ENCODE measurements around the gene FANCI. TPM values are rescaled to one million over a fixed set of nuclear protein-coding genes. Genes with fewer than 3 reads are reported as not detected.

The FANCI gene
- total RNA-seq, 1 experiment from 2014 or later: 72.0 TPM

DNA sequence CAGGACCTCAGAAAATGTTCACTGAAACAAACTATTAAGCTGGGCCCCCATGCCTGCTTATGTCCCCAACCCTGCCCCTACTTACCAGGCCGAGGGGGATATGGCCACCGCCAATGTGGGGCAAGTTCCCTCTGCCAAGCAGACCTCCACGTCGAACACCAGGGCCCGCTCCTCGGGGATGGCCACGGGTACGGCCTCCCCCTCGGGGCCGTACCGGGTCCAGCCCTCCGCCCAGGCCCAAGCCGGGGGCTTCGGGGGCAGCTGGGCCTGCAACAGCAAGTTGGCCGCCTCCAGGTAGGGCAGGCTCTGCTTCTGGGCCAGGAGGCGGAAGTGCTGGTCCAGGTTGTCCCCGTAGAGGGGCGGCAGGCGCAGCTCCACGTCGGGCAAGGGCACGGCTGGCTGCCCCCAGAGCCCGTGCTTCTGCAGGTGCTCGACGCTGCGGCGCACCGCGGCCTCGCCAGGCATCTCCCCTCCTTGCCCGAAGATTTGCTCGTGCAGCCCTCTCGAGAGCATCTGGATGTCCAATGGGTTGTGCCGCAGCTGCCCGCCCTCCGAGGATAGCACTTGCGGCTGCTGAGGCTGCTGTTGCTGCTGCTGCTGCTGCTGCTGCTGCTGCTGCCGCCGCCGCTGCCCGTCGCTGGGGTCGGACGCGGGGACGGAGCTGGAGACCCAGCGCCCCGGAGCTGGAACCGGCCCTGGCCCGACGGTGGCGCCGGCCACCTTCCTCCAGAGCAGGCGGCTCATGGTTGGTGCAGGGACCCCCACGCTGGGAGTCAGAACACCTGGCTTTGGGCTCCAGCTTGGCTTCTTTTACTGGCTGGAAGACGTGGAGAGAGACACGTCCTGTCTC is 89.5 kb downstream of the FANCI start:
- DNase-seq (ENCODE audit: low read depth): no peak

DNA sequence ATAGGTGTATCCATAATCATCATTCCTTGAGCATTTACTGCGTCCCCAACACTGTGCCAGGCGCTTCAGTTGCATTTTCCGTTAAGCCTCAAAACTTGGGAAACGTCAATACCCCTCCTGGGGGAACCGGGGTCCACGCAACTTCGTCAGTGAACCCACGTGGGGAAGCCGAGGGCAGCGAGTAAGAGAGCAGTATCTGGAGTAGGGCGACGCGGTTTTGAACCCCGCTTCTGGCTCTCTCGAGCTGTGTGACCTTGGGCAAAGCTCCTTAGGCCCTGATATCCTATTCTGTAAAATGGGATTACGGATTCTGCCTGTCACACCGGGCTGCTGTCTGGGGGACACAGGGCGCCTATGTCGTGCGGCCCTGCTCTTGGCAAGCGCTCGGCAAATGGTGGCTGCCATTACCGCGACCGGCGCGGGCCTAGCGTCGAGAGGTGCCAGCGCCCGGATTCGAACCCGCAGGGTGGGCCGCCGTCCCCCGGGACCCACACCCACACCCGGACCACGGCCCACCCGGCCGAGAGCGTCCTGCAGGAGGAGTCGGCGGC is 90.3 kb downstream of the FANCI start:
- DNase-seq (ENCODE audit: low read depth): no peak

DNA sequence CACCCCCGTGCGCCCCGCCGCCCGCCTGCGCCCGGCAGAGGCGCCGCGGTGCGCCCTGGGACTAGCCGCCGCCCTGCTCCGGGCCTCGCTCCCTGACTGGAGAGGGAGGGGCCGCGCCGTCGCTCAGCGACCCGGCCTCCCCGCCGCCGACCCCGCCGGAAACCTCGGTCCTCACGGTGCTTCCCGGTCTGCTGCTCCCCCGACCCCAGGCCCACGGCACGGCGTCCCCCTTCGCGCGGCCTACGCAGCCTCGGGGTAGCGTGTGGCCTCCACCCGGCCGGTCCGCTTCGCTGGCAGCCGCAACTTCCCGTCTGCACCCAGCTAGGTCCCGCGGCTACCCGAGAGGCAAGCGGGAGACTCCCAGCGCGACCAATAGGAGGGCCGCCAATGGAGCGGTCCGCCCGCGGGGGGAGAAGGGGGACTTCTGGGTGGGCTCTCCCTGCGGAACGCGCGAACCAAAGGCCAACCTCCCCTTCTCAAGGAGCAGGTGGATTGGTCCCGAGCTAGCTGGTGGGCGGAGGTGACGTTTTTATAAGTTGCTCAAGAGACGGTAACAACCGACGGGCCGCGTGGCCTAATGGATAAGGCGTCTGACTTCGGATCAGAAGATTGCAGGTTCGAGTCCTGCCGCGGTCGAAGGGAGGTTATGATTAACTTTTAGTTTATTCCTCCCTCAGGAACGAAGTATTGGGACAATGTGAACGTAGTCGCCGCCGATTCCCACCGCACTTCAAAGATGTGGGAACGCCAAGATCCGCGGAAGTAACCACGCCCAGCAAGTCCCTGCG is 90.9 kb downstream of the FANCI start, which contains the start of gene POLG:
Gene POLG, minus strand, starts transcription at position 315 of the 788 bp plus-strand sequence. CDS start 1,070 bp downstream, outside the sequence.
- peak; percentile 97 for DNase-seq (ENCODE audit: low read depth)

DNA sequence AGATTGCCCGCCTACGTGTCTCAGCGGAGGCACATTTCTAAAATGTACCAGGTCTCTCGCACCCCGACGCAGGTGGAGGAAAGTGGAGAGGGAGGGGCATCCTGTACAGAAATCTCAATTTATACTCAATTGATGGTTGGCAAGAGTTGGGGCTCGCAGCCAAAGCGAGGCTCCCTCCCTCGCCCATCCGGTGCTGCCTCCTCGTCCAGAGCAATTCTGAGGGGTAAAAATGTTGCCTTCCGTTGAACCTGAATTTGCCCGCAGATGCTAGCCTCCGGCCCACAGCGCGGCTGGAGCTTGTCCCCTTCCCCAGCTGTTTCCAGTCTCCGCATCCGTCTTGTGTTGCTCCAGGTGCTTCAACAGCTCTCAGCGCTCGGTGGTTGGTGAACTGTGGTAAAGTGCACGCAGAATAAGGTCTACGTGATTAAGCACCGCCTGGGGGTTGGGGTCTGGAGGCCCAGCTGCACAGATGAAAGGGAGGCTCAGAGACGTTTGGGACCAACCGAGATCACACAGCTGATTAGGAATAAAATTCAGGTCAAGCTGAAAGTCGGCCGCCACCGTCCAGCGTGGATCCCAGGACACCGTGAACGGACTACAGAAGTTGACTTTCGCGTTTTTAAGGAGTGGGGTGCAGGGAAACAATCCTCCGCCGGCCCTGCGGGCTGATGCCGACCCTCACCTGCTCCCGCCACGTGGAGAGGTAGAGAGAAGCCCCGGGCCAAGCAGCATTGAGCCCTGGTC is 91.7 kb downstream of the FANCI start:
- DNase-seq (ENCODE audit: low read depth): no peak

DNA sequence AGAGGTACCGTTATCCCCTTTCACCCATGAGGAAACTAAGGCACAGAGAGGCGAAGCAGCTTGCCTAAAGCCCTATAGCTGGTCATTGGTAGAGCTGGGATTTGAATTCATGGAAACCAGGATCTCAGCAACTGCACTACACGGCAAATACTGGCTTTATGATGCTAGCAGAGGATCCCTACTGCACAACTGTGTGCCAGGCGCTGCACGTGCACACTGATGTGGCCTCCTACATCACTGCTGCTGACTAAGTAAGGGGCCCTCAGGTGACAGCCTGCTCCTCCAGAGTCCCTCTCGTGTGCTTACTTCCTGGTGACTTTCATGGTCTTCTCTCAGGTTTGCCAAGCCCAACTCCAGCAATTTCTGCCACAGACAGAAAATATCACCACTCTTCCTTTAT is 94.3 kb downstream of the FANCI start:
- no peak for DNase-seq (ENCODE audit: low read depth)

DNA sequence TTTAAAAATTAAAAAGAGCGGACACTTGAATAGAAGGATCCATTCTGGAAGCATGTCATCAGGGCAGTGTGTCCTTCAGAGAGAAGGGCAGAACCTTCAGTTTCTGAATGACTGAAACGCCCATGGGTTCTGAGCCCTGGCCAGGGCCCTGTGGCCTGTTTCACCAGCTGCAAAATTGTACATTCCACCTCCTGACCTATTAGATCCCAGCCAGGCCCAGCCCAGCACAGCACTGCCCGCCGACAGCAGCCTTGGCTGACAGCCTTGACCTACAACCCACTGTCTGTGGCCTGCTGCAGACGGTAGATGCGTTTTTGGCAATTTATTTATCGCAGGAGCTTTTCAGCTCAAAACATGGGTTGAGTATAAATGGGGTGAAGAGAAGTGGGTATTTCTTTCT is 96.8 kb downstream of the FANCI start:
- no peak for DNase-seq (ENCODE audit: low read depth)

DNA sequence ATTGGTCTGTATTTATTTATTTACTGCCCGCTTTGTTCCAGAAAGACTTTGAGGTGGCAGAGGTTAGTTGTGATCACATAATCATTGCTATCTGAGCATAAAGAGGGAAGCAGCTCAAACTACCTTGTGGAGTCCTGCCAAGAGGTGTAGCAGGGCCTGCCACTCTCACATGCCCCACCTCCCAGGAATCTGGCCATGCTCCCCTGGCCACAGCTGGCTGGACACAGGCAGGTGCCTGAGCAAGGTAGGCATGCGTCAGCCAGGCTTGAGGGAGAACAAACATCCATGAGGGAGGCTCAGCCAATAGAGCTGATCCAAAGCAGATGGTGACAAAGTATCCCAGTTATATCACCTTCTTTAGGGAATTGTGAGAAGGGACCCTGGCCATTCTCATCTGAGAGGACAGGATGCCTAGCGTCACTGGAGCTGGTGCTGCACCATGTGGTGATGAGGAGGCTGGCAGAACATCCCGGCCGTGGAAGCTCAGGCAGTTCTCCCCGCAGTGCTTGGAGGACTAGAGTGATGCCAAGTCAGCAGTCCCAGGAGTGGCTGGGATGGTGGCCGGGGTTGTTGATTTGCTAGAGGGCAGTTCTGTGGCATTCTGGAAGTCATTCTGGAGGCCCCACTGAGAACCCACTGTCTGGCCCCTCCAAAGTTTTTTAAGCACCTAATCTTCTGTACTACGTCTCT is 97.7 kb downstream of the FANCI start:
- DNase-seq (ENCODE audit: low read depth): no peak

DNA sequence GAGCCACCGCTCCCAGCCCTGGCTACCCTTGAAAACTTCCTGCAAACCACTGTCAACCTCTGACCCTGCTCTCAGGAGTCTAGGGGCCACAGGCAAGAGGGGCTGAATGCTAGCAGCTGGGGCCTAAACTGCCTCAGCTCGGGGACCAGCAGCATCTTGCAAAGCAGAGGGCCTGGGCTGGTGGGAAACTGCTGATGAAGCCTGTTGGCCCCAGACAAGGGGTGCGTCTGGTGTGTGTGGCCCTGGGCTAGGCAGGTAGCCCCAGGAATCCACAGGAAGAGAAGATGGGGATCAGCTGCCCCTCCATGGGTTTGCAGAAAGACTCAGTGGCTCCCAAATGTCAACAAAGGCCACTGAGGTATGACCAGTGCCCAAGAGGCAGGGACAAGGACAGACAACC is 99.1 kb downstream of the FANCI start:
- no peak for DNase-seq (ENCODE audit: low read depth)

DNA sequence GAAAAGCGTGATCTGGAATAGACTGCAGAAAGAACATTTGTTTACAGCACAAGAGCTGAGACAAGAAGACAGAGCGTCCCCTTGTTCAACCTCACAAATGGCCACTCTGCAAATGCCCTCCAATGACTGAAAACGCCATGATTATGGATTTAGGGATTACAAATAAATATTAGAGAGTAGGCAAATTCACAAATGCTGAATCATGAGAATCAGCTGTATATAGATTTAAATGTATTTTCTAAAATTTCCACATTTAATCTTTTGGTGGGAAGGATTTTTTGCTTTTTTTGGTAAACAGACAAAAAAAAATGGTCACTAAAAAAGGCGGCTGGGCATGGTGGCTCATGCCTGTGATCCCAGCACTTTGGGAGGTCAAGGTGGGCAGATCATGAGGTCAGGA is 101.5 kb downstream of the FANCI start:
- DNase-seq (ENCODE audit: low read depth): no peak

DNA sequence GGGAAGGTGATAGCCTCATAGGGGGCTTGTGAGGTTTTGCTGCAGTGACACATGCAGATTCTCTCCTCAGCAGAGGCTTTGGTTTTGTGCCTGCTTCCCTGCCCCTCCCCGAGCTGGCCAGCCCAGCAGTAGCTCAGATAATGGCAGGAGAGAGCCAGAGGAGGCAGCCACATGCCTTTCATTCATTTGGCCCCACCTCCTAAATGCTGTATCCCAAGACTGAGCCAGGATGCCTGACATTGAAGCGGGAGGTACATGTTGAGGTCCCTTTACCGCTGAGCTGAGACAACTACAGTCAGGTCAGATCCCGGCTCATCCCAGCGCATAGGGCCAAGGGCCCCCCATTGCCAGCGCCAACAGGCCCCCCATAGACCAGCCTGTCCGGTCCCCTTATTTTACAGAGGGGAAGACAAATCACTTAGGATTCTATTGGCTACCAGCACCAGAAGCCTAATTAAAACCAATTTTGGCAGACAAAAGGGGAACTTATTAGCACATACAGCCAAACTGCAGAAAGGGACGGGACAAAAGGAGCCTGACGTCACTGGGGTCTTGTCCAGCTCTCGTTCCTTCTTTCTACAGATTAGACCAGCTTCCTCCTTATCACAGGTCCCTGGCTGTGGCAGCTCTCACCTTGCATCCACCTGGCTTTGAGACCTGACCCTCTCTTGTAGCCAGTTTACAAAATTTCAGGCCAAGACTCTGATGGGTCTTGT is 102.9 kb downstream of the FANCI start:
- DNase-seq (ENCODE audit: low read depth): no peak

DNA sequence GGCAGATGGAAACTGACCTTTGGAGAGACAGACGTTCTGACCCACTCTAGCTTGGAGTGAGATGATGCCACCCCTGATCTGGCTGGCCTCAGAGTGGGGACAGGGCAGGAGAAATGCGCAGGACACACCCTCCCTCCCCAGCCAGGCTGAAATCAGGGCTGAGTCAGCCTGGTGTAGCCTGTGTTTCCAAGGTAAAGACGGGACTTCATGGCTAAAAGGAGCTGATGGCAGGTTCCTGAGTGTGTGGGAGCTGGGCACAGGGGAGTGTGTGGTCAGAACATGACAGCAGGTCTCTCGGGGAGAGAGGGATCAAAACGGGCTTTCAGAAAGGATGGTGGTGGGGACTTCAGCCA is 105.4 kb downstream of the FANCI start:
- peak; percentile 32 for DNase-seq (ENCODE audit: low read depth)

DNA sequence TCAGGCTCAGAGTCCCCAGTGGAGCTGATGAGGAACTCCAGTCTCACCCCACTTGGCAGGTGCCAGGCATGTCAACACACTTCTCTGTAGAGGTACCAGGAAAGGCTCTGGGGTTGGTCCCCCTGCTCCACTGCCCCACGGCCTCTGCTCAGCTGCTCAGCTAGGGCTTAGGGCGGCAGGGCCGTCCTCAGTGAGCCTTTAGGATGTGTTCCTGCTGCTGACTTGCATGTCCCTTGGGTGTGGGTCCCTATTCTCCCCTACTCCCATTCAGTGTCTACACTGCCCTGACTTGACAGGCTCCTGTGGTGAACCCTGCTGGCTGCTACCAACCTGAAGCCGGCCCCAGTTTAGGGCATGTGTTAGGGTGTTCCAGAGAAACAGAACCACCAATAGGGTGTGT is 108.7 kb downstream of the FANCI start:
- DNase-seq (ENCODE audit: low read depth): no peak

DNA sequence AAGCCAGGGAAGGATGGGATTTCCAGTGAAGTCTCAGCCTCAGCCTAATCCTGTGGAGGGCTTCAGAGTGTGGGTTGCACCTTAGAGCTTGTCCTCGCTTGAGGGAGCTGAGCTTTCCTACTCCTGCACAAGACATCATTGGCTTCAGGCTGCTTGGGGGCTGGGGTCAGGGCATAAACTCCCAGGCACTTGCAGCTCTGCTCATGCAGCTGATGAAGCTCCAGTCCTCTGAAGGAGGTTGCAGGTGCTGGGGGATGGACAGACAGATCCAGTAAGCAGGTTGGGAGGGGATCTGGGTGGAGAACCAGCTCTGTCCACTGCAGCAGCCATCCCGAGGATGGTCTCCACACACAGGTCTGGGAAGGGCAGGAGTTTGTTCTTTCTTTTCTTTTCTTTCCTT is 110.2 kb downstream of the FANCI start:
- DNase-seq (ENCODE audit: low read depth): no peak

DNA sequence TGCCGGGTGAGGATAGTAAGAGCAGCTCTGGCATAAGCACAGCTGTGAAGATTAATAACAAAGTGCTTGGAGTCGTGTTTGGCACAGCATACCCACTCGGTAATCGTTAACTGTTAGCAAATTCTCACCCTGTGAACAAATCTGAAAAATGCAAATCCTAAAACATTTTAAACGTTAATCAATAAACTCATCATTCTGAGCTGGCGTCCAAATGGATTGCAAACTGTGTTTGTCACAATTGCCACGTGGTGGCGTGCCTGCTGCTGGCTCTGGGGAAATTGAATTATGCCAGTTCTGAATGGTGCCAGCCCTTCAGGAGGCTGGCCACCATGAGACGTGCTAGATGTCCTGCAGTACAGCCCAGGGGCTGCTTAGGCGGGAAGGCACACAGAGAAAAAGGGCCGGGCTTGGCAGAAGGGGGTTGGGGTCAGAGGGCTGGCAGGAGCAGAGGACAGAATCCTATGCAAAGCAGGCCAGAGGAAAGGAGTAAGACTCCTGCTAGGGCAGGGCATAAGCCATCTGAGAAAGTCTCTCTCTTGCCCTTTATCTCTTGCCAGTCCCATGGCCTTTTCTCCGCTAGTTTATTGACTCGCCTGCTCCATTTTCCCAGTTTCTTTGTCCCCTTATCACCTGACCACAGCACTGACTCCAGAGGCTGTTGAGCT is 113.0 kb downstream of the FANCI start:
- DNase-seq (ENCODE audit: low read depth): peak; percentile 35

DNA sequence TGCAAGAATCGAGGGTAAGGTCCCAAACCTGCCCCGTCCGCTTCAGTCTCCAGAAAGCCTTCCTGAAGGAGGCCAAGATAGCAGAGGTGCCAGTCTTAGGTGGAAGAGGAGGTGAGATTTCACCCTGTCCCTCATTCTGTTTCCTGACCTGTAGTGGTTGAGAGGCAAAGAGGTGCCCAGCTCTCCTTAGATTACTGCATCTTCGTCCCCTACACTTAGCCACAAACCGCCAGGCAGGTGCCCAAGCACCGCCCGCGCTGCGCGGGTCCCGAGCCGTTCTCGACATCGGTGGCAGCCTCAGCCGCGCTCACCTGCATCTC is 114.6 kb downstream of the FANCI start:
- DNase-seq (ENCODE audit: low read depth): no peak

DNA sequence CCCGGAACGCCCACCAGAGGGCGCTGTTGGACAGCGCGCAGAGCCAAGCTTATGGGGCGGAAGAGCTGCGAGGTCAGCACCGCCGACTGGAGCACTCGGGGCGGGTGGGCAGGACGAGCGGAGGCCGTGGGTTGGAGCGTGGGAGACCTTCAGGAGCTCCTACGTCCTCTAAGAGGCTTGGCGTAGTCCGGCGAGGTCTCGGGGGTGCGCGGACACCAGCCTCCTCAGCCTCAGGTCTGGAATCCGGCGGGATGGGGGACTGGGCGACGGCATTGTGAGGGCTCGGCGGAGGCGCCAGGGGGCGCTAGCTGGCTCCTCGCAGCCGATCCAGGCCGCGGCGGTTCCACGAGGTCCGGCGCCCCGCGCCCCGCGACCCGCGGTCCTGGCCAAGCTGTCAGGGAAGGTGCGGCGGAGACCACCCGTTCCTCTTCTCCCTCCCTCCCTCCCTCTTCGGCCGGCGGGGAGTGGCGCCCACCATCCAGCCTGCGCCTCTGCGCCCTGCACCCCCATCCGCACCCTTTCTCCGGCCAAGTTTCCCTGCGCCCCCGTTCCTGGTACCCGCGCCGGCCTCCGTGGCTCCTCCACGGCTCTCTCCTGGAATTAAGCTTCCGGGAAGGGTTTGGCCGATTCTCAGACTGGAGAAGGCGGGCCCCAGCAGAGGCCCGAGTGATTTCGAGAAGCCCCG is 115.1 kb downstream of the FANCI start:
- peak; percentile 57 for DNase-seq (ENCODE audit: low read depth)

DNA sequence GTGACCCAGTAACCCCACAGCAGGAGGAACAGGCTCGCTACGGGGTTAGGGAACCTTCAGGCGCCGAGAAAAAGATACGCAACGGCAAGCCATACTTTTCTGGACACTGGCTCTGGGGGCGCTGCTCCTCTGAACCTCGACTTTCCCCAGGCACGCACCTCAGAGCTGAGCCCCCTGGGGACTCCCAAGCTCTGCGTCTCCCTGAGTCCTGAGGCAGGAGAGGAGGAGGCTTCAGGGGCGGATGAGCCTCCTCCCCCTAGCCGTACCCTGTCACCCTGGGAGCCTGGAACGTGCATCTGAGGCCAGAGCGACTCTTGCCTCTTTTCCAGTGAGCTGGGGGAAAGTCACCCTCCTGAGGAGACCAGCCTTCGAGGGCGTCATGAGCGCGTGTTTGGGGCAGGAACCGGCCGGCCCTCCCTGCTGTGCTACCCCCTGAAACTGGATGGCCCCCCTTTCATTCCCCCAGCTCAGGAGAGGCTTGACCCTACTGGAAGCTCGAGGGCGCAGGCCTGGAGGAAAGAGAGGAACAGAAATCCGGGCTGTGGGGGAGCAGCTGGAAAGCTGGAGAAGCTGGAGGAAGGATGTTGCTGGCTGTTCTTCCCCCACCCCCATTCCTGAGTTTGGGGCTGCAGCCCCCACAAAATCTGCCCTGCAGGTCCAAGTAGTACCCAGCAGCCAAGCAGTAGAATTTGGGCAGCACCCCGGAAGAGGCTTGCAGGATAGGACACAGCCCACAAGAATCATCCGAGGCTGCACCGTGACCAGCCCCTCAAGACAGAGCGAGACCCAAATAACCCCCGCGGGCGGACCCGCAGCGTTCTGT is 115.9 kb downstream of the FANCI start:
- no peak for DNase-seq (ENCODE audit: low read depth)

DNA sequence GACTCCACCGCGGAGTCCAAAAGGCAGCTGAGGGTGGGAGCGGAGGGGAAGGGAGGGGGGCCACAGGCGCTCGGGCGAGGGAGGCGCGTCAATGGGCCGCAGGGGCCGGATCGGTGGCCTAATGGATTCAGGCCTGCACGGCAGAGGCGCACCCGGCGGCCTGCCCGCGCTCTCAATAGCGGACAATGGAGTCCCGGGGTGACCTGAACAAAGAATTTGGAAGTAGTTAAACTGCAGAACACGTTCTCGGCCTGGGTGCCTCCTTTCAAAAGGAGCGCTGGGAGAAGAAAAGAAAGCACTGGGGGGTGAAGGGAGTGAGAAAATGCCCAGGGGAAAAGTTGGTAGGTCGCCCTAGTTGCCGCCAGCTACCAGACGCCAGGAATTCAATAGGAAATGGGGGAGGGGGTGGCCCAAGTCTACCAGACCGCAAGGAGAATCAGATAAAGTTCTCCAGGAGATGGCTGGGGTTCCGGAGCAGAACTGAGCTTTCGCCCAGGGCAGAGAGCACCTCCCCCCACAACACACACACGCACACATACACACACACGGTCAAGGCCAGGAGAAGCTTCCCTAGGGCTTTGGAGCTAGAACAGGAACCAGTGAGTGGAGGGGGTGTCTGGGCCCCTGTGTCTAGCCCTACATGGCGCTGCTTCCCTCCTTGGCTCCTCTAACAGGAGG is 116.7 kb downstream of the FANCI start:
- DNase-seq (ENCODE audit: low read depth): no peak
